PFSK-1 (cell line): Measurements from ENCODE around the gene CNTNAP2.

Source experiments
- FOXP2 ChIP-seq: optimal IDR thresholded peaks from 2 replicates; pipeline ENCODE3; 2011; ENCODE audit warnings: borderline replicate concordance, control low read depth, inconsistent platforms; ENCODE audit not compliant: insufficient read depth; ENCODE audit errors: extremely low read length, extremely low read depth
- POLR2AphosphoS5 ChIP-seq: IDR thresholded peaks from 2 replicates; pipeline ENCODE4 v1.6.1; 2012; ENCODE audit warnings: low read depth, mild to moderate bottlenecking, control low read depth, low read length, moderate library complexity
- REST ChIP-seq, 2 experiments: IDR thresholded peaks; 2 replicates each; pipeline versions ENCODE4 v1.6.1 to v1.8.0; 2011 to 2012; ENCODE audit warnings: low read depth in 2 of 2, low read length in 2 of 2, control low read depth in 1 of 2, inconsistent platforms in 1 of 2, mild to moderate bottlenecking in 1 of 2, moderate library complexity in 1 of 2; ENCODE audit not compliant: insufficient read depth in 1 of 2
- SIN3A ChIP-seq: IDR thresholded peaks from 2 replicates; pipeline ENCODE4 v1.6.1; 2012; ENCODE audit warnings: mild to moderate bottlenecking, low read length, moderate library complexity, borderline replicate concordance; ENCODE audit not compliant: insufficient read depth
- TAF1 ChIP-seq: IDR thresholded peaks from 2 replicates; pipeline ENCODE4 v1.6.1; 2012; ENCODE audit warnings: low read length, control low read depth, borderline replicate concordance; ENCODE audit not compliant: insufficient read depth

GRCh38 chr7:146735992-146736391 is 619.4 kb downstream of the CNTNAP2 start:
- no peak for TF ChIP-seq REST (IDR thresholded peaks at IDR 0.05; ENCODE audit: insufficient read depth in 1 of 2, low read depth in 2 of 2, low read length in 2 of 2)
- no peak for TF ChIP-seq POLR2AphosphoS5
- no peak for TF ChIP-seq TAF1
- TF ChIP-seq SIN3A, result no peak
- TF ChIP-seq FOXP2, result no peak
